Measurements from ENCODE around the gene RANBP17.
"Not testable (repeated sequence)": the region's sequence is repeated elsewhere in the genome, so short reads cannot be mapped to it uniquely, and the experiment has no call there.

Gene RANBP17

GRCh38 chr5:170861917-170862766 lies at the start of gene RANBP17:
RANBP17 (plus strand) TSS chr5:170862018.
- DNase-seq (ENCODE audit: low read depth, low spot score) = no peak

- DNase-seq (ENCODE audit: low read depth, low spot score) = no peak
Observed at GRCh38 chr5:170813231-170813630, 48.6 kb upstream of the RANBP17 start.

GRCh38 chr5:170817195-170817594 lies 44.6 kb upstream of the RANBP17 start:
- no peak for DNase-seq (ENCODE audit: low read depth, low spot score)

- DNase-seq (ENCODE audit: low read depth, low spot score) = no peak
Observed at GRCh38 chr5:170818232-170818631, 43.6 kb upstream of the RANBP17 start.

GRCh38 chr5:170819824-170820223 lies 42.0 kb upstream of the RANBP17 start:
- no peak for DNase-seq (ENCODE audit: low read depth, low spot score)

GRCh38 chr5:170821257-170821800 lies 40.5 kb upstream of the RANBP17 start:
- no peak for DNase-seq (ENCODE audit: low read depth, low spot score)

GRCh38 chr5:170826117-170826516 lies 35.7 kb upstream of the RANBP17 start:
- DNase-seq (ENCODE audit: low read depth, low spot score) = no peak

- DNase-seq (ENCODE audit: low read depth, low spot score) = no peak
Observed at GRCh38 chr5:170832241-170832640, 29.6 kb upstream of the RANBP17 start.

- DNase-seq (ENCODE audit: low read depth, low spot score) = not testable (repeated sequence)
Observed at GRCh38 chr5:170833981-170834380, 27.8 kb upstream of the RANBP17 start.

- no peak for DNase-seq (ENCODE audit: low read depth, low spot score)
Observed at GRCh38 chr5:170836226-170836625, 25.6 kb upstream of the RANBP17 start.

- no peak for DNase-seq (ENCODE audit: low read depth, low spot score)
Observed at GRCh38 chr5:170843870-170844269, 17.9 kb upstream of the RANBP17 start.

- DNase-seq (ENCODE audit: low read depth, low spot score) = no peak
Observed at GRCh38 chr5:170844651-170845050, 17.2 kb upstream of the RANBP17 start.

GRCh38 chr5:170846416-170846815 lies 15.4 kb upstream of the RANBP17 start:
- no peak for DNase-seq (ENCODE audit: low read depth, low spot score)

- no peak for DNase-seq (ENCODE audit: low read depth, low spot score)
Observed at GRCh38 chr5:170846846-170847245, 15.0 kb upstream of the RANBP17 start.

- no peak for DNase-seq (ENCODE audit: low read depth, low spot score)
Observed at GRCh38 chr5:170848033-170848432, 13.8 kb upstream of the RANBP17 start.

- no peak for DNase-seq (ENCODE audit: low read depth, low spot score)
Observed at GRCh38 chr5:170849374-170849773, 12.4 kb upstream of the RANBP17 start.

GRCh38 chr5:170854566-170854965 lies 7.3 kb upstream of the RANBP17 start:
- DNase-seq (ENCODE audit: low read depth, low spot score) = no peak

GRCh38 chr5:170857066-170857465 lies 4.8 kb upstream of the RANBP17 start:
- DNase-seq (ENCODE audit: low read depth, low spot score) = no peak

- no peak for DNase-seq (ENCODE audit: low read depth, low spot score)
Observed at GRCh38 chr5:170860415-170860814, 1.4 kb upstream of the RANBP17 start.

- no peak for DNase-seq (ENCODE audit: low read depth, low spot score)
Observed at GRCh38 chr5:170860818-170861666, 776 bp upstream of the RANBP17 start.

- DNase-seq (ENCODE audit: low read depth, low spot score) = no peak
Observed at GRCh38 chr5:170861667-170861916, 226 bp upstream of the RANBP17 start.

- no peak for DNase-seq (ENCODE audit: low read depth, low spot score)
Observed at GRCh38 chr5:170863646-170864045, 1.8 kb downstream of the RANBP17 start.

GRCh38 chr5:170865622-170866021 lies 3.8 kb downstream of the RANBP17 start:
- DNase-seq (ENCODE audit: low read depth, low spot score) = no peak

All from smooth muscle cell of the brain vasculature (primary cell).